Keratinocyte (primary cell): ENCODE measurements around the gene UGT1A1. TPM values are rescaled to one million over a fixed set of nuclear protein-coding genes. Genes with fewer than 3 reads are reported as not detected.

Source experiments
- DNase-seq: peaks from one replicate; pipeline ENCODE4 v3.0.0-alpha.2; 2011; ENCODE audit warnings: low read depth, missing footprints, low spot score
- FAIRE-seq: peaks from 2 replicates; lab custom pipeline; 2011; peaks lifted over from hg19 to GRCh38; lab: Jason Lieb, UNC
- H2AFZ ChIP-seq: 2 replicates; pipeline ENCODE4 v1.6.0; 2012; ENCODE audit warnings: low read length, control low read depth, inconsistent platforms; ENCODE audit not compliant: control insufficient read depth
- H3K27ac ChIP-seq: 2 replicates; pipeline ENCODE4 v1.5.1; 2011; ENCODE audit warnings: low read length; ENCODE audit not compliant: control insufficient read depth, insufficient read depth
- H3K27me3 ChIP-seq: 3 replicates; pipeline ENCODE4 v1.6.0; 2011; ENCODE audit warnings: low read length; ENCODE audit not compliant: control insufficient read depth, insufficient read depth; ENCODE audit errors: extremely low read depth
- H3K36me3 ChIP-seq, 2 experiments: 2 replicates in 1 of 2; 3 replicates in 1 of 2; pipeline ENCODE4 v1.5.1; 2011; ENCODE audit warnings: low read length in 2 of 2, mild to moderate bottlenecking in 1 of 2; ENCODE audit not compliant: control insufficient read depth in 2 of 2, insufficient read depth in 2 of 2; ENCODE audit errors: extremely low read depth in 1 of 2
- H3K4me1 ChIP-seq: 3 replicates; pipeline ENCODE4 v1.5.1; 2011; ENCODE audit warnings: low read length; ENCODE audit not compliant: control insufficient read depth, insufficient read depth; ENCODE audit errors: extremely low read depth
- H3K4me2 ChIP-seq: 3 replicates; pipeline ENCODE4 v1.6.0; 2011; ENCODE audit warnings: low read depth, low read length; ENCODE audit not compliant: control insufficient read depth, insufficient read depth; ENCODE audit errors: extremely low read depth
- H3K4me3 ChIP-seq, 3 experiments: fragments of 200-600 bp in 1 of 3; sonication (generic) in 1 of 3; 2 replicates in 2 of 3; 3 replicates in 1 of 3; pipeline ENCODE4 v1.5.1; 2011 to 2016; ENCODE audit warnings: low read length in 3 of 3, mild to moderate bottlenecking in 3 of 3, control low read depth in 2 of 3, inconsistent platforms in 1 of 3, low read depth in 1 of 3, mixed read lengths in 1 of 3, mixed run types in 1 of 3, moderate library complexity in 1 of 3; ENCODE audit not compliant: control insufficient read depth in 2 of 3, insufficient read depth in 2 of 3; ENCODE audit errors: extremely low read depth in 1 of 3
- H3K79me2 ChIP-seq: 2 replicates; pipeline ENCODE4 v1.6.0; 2012; ENCODE audit warnings: low read length; ENCODE audit not compliant: control insufficient read depth, insufficient read depth
- H3K9ac ChIP-seq: 3 replicates; pipeline ENCODE4 v1.6.0; 2011; ENCODE audit warnings: low read length; ENCODE audit not compliant: control insufficient read depth, insufficient read depth; ENCODE audit errors: extremely low read depth
- H3K9me1 ChIP-seq: 3 replicates; pipeline ENCODE4 v1.6.0; 2011; ENCODE audit warnings: low read length; ENCODE audit not compliant: control insufficient read depth, insufficient read depth; ENCODE audit errors: extremely low read depth
- H3K9me3 ChIP-seq: 2 replicates; pipeline ENCODE4 v1.5.1; 2012; ENCODE audit warnings: low read depth, low read length; ENCODE audit not compliant: control insufficient read depth
- H4K20me1 ChIP-seq: 3 replicates; pipeline ENCODE4 v1.6.0; 2011; ENCODE audit warnings: low read length; ENCODE audit not compliant: control insufficient read depth, insufficient read depth; ENCODE audit errors: extremely low read depth
- CTCF ChIP-seq, 3 experiments: IDR thresholded peaks in 1 of 3; conservative IDR thresholded peaks in 1 of 3; optimal IDR thresholded peaks in 1 of 3; 2 replicates in 2 of 3; 3 replicates in 1 of 3; pipeline versions ENCODE3 to v1.5.1; 2011; ENCODE audit warnings: low read length in 3 of 3, mild to moderate bottlenecking in 3 of 3, moderate library complexity in 2 of 3, control low read depth in 1 of 3, inconsistent platforms in 1 of 3; ENCODE audit not compliant: insufficient read depth in 2 of 3; ENCODE audit errors: extremely low read depth in 1 of 3
- EZH2 ChIP-seq: IDR thresholded peaks from one replicate; pipeline ENCODE4 v1.6.1; 2012; ENCODE audit warnings: inconsistent platforms, mild to moderate bottlenecking, low read length, moderate library complexity
- dilution Hi-C: fragments of 300-500 bp; cut with MboI; formaldehyde crosslinking; loops from one replicate; pipeline ENCODE4 v1.7.0; 2020; ENCODE audit warnings: low sequenced_read_pairs; ENCODE audit not compliant: extremely low pct_ligation_motif_present
- polyA plus RNA-seq, 5 experiments: library from polyadenylated mRNA; depleted of rRNA in 3 of 5; stranded (reverse) in 3 of 5; stranded (forward) in 1 of 5; unstranded in 1 of 5; fragments of >200 nt; gene quantifications; 1 replicate in 1 of 5; 2 replicates in 3 of 5; 3 replicates in 1 of 5; pipeline versions ENCODE4 v1.2.1 to v1.2.3, GENCODE V29; 2011 to 2012; ENCODE audit warnings: missing spikeins in 2 of 5, low read depth in 1 of 5, low replicate concordance in 1 of 5

Gene UGT1A1
- polyA plus RNA-seq, 1 donor (not counting 4 experiments of a cell fraction or from before 2014, with no cell fraction given): 2.7 TPM

- Histone ChIP-seq H3K9me1 (no peaks in the 10 kb centered on the region), H3K4me2 (no peak overlapping the region), H3K36me3 (no peaks in the 10 kb centered on the region), H3K27me3 (peaks cover 5% of the 10 kb centered on the region), H2AFZ (no peak overlapping the region), H4K20me1 (no peaks in the 10 kb centered on the region), H3K79me2 (no peaks in the 10 kb centered on the region), H3K4me3 (no peak overlapping the region), H3K9ac (no peak overlapping the region), H3K9me3 (no peaks in the 10 kb centered on the region), H3K4me1 (no peaks in the 10 kb centered on the region), H3K27ac (no peak overlapping the region)
- dilution Hi-C loops: no loop called here
- no peak for FAIRE-seq
- no peak for DNase-seq
- TF ChIP-seq CTCF (optimal IDR thresholded peaks at IDR 0.05 in 1 of 3, IDR thresholded peaks at IDR 0.05 in 1 of 3, conservative IDR thresholded peaks at IDR 0.05 in 1 of 3; ENCODE audit: extremely low read depth in 1 of 3, insufficient read depth in 2 of 3, low read length in 3 of 3) (no peak), EZH2 (no peak)
Measured at GRCh38 chr2:233821709-233822100, 61.6 kb downstream of the UGT1A1 start.

DNA sequence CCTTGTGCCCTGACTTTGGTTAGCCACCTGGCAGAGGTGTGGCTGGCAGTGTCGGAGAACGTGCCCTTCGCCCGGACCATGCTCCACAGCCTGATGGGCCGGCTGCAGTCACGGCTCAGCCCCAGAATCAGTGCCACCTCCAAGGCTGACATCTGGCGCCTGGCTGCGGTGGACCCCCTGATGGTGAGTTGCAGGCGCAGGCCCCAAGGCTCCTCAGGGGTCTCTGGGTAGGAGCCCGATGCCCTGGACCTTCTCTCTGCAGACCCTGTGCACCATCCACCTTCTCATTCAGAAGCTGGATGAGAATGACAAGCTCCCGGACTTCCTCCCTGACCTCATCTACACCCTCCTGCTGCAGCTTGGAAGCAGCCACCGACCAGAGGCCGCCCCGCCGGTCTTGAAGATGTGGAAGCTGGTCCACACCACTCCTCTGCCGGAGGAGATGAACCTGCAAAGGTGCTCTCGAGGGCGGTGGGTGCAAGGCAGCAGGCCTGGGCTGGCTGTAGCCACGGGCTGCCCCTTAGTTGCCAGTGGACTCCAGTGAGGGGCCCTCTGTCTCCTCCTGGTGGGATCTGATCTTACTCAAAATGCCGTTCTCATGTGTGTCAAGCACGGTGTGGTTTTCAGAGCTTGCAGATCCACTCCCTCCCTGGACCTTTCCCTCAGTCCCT lies 62.2 kb downstream of the UGT1A1 start:
- no peak overlapping the region for H2AFZ ChIP-seq
- no peaks in the 10 kb centered on the region for H3K4me1 ChIP-seq
- FAIRE-seq (no peak), DNase-seq (no peak)
- H3K36me3 ChIP-seq: no peaks in the 10 kb centered on the region
- no peaks in the 10 kb centered on the region for H3K9me3 ChIP-seq
- no peak overlapping the region for H3K27ac ChIP-seq
- no peak for TF ChIP-seq CTCF (optimal IDR thresholded peaks at IDR 0.05 in 1 of 3, IDR thresholded peaks at IDR 0.05 in 1 of 3, conservative IDR thresholded peaks at IDR 0.05 in 1 of 3; ENCODE audit: extremely low read depth in 1 of 3, insufficient read depth in 2 of 3, low read length in 3 of 3)
- TF ChIP-seq EZH2: no peak
- no peak overlapping the region for H3K4me3 ChIP-seq
- dilution Hi-C loops: no loop called here
- no peak overlapping the region for H3K4me2 ChIP-seq
- no peaks in the 10 kb centered on the region for H3K9me1 ChIP-seq
- peaks cover 5% of the 10 kb centered on the region for H3K27me3 ChIP-seq
- no peaks in the 10 kb centered on the region for H3K79me2 ChIP-seq
- H3K9ac ChIP-seq: no peak overlapping the region
- no peaks in the 10 kb centered on the region for H4K20me1 ChIP-seq

Other genes starting within 250 kb of the UGT1A1 start
- 30.6 to 44.1 TPM (median 37.3 TPM) in 3 replicates for gene USP40, start 193.5 kb upstream of the UGT1A1 start, polyA plus RNA-seq
- 0.41 to 0.64 TPM (median 0.63 TPM) in 3 replicates for gene UGT1A8, start 142.6 kb upstream of the UGT1A1 start, polyA plus RNA-seq
- gene UGT1A10, start 123.8 kb upstream of the UGT1A1 start, polyA plus RNA-seq: 1.8 to 2.4 TPM (median 2.0 TPM) in 3 replicates
- not detected in 3 replicates for gene UGT1A9, start 88.4 kb upstream of the UGT1A1 start, polyA plus RNA-seq
- gene UGT1A7, start 78.4 kb upstream of the UGT1A1 start, polyA plus RNA-seq: 0.19 to 1.2 TPM (median 0.87 TPM) in 3 replicates
- gene UGT1A6, start 67.4 kb upstream of the UGT1A1 start, polyA plus RNA-seq: 133 to 154 TPM (median 152 TPM) in 3 replicates
- 0.51 to 2.2 TPM (median 1.3 TPM) in 3 replicates for gene UGT1A5, start 47.4 kb upstream of the UGT1A1 start, polyA plus RNA-seq
- gene UGT1A4, start 41.5 kb upstream of the UGT1A1 start, polyA plus RNA-seq: 0.77 to 2.4 TPM (median 2.0 TPM) in 3 replicates
- 0.63 to 3.2 TPM (median 1.8 TPM) in 3 replicates for gene UGT1A3, start 31.2 kb upstream of the UGT1A1 start, polyA plus RNA-seq
- gene MROH2A, start 18.1 kb downstream of the UGT1A1 start, polyA plus RNA-seq: 0.17 to 0.37 TPM (median 0.33 TPM) in 3 replicates
- 4.9 to 20.2 TPM (median 14.6 TPM) in 3 replicates for gene HJURP, start 94.3 kb downstream of the UGT1A1 start, polyA plus RNA-seq
- 0.04 to 0.26 TPM (median 0.06 TPM) in 3 replicates for gene TRPM8, start 157.1 kb downstream of the UGT1A1 start, polyA plus RNA-seq